Measurements from ENCODE around the gene GALNT4.
A peak's percentile ranks its signal among the peaks of the same experiment; 100 is the strongest.

GALNT4 gene

DNA sequence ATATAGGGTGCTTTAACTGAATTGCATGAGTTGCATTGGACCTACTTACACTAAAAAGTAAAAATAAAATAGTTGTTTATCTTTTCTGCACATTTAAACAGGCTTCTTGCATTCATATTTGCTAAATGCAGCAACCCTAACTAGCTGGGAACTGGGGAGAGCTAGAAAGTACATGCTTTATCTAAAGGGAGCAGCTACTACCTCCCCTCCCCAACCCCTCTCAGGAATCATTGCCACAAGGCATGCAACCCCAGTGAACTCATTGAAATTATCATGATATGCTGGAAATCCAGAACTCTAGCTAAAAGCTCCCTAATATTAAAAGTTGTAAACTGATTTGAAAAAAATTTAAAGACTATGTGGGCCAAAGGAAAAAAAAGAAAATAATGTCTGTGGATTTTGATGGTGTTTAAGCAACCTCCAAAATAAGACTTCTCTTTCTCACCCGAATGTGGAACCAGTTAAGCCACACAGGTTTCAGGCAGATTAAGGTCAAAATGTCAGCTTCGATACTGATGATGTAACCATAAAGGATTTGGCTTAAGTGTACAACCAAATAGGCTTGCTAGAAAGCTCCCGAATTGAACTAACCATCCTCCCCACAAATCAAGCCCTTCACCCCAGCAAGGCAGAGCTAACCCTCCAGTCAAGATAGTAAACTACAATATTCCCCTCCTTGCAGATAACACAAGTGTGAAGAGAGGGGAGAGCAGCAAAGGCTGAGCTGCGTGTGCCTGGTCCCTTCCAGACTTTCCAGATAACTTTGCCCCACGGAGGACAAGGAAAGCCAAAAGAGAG lies 15.0 kb upstream of the GALNT4 start:
- in situ Hi-C loops (cut with MboI; ENCODE audit: low pct_unique_long_range_greater_than_20kb, low sequenced_read_pairs): no loop called here
- DNase-seq: no peak

DNA sequence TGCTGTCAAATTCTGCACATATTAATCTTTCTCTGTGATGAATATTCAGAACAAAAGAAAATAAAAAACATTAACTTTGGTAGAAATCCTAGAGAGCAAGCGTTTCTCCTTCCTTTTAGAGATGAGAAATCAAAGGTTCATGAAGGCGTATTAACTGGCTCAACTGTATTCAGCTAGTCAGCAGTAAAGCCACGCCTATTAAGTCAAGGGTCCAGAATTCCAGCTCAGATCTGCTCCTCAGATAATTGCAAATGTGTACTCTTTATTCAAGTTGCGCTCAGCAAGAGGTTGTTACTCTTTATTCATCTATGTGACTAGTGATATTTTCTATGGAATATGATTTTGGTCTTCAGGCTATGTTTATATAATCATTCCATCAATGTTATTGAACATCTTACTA lies 14.3 kb upstream of the GALNT4 start:
- in situ Hi-C loops (cut with MboI; ENCODE audit: low pct_unique_long_range_greater_than_20kb, low sequenced_read_pairs): no loop called here
- no peak for DNase-seq

DNA sequence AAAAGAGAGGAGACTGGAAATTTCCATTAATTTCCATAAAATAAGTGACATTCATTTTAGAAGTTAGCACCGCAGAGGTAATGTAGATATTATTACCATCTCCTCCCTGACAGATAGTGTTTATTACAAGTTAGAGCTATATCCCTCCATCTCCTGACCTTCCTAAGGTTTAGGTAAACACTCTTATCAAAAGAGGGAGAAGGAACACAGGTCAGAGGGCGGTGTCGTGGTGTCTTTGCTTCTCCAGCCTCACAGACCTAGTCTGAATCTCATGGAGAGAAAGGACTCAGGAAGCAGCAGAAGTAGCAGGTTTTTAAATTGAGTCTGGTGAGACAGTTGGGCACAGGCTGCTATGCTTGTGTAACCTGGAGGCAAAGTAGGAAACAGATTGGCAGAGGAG lies 12.8 kb upstream of the GALNT4 start:
- in situ Hi-C loops (cut with MboI; ENCODE audit: low pct_unique_long_range_greater_than_20kb, low sequenced_read_pairs): no loop called here
- no peak for DNase-seq

DNA sequence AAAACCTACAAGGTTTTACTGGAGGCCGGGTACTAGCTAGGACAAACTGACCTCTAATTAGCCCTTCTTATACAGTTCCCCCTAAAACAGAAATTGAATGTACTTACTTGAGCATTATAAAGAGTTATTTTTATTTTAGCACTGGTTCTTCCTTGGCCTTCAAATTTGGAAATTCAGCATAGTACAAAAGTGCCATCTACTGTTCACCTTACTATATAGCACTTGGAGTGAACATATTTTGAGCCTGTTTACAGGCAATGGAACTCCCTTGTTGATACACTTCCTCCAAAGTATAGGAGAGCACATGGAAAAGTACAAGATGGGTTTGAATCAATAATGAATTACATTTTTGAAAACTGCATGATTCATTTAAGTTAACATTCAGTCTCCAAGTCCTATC lies 5.1 kb upstream of the GALNT4 start:
- peak; percentile 81 for DNase-seq
- in situ Hi-C loops (cut with MboI; ENCODE audit: low pct_unique_long_range_greater_than_20kb, low sequenced_read_pairs): no loop called here

DNA sequence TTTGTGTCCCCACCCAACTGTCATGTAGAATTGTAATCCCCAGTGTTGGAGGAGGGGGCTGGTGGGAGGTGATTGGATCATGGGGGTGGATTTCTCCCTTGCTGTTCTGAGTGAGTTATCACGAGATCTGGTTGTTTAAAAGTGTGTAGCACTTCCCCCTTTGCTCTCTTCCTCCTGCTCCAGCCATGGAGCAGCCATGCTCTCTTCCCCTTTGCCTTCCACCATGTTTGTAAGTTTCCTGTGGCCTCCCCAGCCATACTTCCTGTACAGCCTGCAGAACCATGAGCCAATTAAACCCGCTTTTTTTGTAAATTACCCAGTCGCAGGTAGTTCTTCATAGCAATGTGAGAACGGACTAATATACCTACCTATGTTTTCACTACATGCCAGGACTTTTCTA lies 3.8 kb upstream of the GALNT4 start:
- peak; percentile 75 for DNase-seq
- in situ Hi-C loops (cut with MboI; ENCODE audit: low pct_unique_long_range_greater_than_20kb, low sequenced_read_pairs): no loop called here

DNA sequence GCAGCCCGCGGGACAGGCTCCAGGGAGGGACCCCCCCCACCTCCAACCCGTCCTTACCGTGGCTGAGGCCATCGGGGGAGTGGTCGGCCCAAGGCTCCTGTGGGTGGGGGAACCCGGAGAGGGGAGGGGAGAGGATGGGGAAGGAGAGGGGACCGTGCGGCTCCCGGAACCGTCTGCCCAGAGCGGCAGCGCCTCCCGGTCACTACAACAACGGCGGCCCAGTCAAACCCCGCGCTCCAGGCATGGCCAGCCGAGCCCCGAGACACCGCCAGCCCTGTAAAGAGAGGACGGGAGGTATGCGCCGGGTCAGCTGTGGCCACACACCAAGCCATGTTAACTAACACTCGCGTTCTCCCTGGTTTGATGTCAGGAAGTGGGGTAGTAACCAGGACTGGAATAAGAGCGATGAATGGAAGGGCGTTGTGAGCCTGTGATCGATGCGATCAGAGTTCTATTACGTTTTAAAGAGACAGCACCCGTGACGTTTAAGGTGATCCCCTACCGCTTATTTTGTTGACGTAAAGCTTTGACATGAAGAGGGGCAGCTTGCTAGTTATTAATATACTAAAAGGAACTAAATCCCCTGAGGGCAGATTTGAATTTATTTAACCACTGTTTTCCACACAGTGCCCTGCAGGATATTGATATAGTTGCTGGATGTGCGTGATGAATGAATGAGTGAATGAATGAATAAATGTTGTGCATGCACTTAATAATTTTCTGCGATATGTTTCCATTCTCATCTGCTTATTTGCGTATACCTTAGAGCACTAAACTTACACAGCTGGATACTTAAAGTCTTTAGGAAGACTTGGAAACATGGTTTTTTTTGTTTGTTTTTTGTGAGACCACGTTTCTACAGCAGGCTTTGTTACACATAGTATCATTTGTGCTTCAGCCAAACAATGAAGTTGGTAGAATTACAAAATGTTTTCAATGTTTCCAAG lies 1.5 kb upstream of the GALNT4 start, which contains the start of gene POC1B:
POC1B (minus strand) TSS at position 224 of the 947 bp plus-strand sequence; CDS start at position 72, 152 bp downstream.
- peak; percentile 83 for DNase-seq
- in situ Hi-C loops (cut with MboI; ENCODE audit: low pct_unique_long_range_greater_than_20kb, low sequenced_read_pairs): no loop called here

DNA sequence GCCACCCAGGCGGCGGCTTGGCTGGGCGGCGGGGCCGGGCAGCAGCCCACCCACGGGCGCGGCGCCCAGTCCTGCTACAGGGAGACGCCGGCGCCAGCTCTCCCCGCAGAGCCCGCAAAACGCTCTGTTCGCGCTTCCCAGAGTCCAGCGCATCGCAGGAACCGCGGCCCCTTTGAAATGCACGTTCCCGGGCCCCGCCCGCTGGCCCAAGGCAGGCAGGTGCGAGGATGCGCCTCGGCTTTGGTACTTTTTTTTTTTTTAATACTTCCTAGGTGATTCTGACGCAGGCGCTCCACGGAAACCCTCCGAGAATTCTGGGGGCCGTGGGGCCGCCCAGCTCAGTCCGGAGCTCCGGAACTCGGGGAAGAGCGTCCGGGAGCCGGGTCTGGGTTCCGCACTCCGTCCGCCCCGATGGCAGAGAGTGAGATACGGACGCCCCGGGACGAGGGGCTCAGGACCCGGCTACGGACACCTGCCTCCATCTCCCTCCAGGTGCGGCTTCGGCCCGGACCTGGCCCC lies 768 bp upstream of the GALNT4 start:
- in situ Hi-C loops (cut with MboI; ENCODE audit: low pct_unique_long_range_greater_than_20kb, low sequenced_read_pairs): no loop called here
- peak; percentile 47 for DNase-seq

DNA sequence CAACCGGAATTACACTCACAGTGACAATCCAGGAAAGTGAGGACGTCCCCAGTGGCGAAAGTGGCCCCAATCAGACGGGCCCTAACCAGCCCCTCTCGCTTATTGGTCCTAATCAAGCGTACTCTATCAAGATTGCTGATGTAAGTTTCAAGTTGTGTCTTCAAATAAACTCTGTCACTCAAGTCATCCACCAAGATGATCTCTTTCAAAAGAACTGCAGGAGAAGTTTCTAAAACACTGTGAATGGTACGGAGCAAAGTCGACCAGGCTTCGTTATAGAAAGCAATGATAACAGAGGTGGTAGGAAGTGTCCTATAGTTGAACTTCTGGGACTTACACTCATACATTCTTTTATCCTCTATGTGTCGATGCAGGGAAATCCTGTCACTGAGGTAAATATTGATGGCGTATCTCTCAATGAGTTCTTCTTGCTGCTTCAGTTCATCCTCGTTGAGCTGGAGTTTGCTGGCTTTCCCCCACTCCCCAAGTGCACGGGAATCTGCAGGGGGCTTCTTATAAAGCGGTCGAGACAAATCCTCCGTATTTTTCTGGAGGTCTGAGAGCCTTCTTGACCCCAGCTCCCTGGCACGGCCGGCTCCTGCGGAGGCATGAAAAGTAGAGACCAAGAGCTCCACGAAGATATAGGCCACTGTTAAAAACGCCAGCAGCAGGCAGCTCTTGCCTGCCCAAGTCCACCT lies 604 bp downstream of the GALNT4 start:
- in situ Hi-C loops (cut with MboI; ENCODE audit: low pct_unique_long_range_greater_than_20kb, low sequenced_read_pairs): no loop called here
- no peak for DNase-seq

DNA sequence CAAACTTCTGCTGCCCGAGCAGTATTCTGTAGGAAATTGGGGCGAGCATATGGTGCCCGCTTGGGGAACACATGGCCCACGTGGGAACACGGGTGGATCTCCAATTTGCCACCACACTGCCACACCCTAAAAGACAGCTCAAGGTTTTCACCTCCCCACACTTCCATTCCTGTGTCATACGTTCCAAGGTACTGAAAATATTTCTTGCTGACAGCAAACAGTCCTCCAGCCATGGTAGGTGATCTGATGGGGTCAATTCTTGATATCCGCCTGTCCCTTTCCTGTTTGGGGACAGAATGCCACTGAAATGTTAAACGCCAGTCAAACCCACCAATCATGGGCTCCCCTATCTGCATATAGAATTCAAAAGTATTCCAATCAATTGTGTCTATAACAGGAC lies 1.2 kb downstream of the GALNT4 start:
- DNase-seq: no peak
- in situ Hi-C loops (cut with MboI; ENCODE audit: low pct_unique_long_range_greater_than_20kb, low sequenced_read_pairs): no loop called here

DNA sequence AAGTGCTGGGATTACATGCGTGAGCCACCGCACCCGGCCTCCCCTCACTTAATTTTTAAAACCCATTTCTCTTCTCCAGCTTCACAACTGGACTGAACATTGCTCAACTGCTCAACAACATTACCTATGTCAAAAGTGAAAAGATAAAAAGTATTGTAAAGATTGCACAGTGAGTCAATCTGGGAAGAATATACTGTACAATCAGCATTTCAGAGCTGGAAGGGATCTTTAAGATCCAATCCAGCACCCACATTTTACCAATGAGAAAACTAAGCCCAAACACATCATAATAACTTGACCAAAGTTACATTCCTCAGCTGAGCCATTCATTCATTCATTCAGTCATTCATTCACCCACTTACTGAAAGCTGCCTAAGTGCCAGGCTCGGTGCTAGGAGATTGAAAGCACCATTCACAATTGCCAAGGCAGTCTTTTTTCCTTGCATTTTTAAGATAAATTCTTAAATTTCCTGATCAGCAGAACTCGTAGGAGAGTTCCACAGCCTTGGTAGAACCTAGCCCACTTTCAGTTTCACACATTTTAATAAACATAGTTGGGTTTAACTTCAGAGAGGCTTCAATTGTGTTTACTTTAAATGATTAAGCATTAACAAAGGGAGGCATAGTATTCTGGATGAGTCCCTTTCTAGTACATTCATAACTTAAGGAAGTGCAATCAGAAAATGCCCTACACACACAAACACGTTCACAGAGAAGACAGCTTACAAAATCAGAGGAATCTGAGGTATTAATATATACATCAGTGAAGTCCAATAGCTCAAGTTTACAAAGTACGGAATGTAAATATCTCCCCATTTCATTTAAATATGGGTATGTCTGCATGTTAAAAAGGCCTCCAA lies 3.0 kb downstream of the GALNT4 start:
- in situ Hi-C loops (cut with MboI; ENCODE audit: low pct_unique_long_range_greater_than_20kb, low sequenced_read_pairs): no loop called here
- no peak for DNase-seq

DNA sequence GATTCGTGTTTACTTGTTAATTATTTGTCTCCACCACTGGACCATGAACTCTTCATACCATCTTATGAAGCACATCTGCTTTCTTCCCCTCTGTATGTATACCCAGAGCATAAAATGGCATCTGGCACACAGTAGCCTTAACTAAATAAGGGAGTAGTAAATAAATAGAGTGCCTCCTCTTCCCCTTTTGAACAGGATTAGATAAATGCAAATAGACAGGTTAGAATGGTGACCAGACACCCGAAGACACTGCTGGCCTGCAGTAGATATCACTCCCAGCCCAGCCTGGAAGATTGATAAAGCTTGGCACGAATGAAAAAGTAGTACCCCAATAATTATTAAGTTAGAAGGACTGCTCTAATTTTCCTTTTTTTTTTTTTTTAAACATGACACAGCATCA lies 6.9 kb downstream of the GALNT4 start:
- in situ Hi-C loops (cut with MboI; ENCODE audit: low pct_unique_long_range_greater_than_20kb, low sequenced_read_pairs): no loop called here
- DNase-seq: no peak

DNA sequence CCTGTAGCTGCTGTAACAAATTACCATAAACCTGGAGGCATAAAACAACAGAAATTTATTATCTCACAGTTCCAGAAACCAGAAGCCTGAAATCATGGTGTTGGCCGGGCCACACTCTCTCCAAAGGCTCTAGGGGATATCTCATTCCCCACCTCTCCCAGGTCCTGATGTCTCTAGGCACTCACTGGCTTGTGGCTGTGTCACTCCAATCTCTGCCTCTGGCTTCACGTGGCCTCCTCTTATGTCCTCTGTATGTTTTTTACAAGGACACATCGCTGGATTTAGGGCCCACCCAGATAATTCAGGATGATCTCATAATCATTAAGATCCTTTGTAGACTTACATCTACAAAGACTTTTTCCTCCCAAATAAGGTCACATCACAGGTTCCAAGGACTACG lies 8.0 kb downstream of the GALNT4 start:
- in situ Hi-C loops (cut with MboI; ENCODE audit: low pct_unique_long_range_greater_than_20kb, low sequenced_read_pairs): no loop called here
- DNase-seq: no peak

DNA sequence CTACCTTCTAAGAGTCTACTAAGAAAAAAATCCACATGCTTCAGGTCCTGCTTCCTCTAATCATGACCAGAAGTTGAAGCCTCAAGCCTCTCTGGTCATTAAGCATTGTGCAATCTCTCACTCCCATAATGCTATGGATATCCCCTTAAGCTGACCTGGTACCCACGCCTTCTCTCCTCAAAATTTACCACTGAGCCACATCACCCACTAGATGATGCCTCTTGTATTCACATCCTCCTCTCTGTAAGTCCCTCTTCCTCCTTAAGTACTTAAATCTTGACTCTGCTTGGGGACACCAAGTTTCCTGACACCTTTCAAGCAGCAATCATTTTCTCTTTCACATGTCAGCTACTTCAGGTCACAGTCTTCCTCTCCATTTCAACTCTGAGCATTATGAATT lies 9.8 kb downstream of the GALNT4 start:
- no peak for DNase-seq
- in situ Hi-C loops (cut with MboI; ENCODE audit: low pct_unique_long_range_greater_than_20kb, low sequenced_read_pairs): no loop called here

DNA sequence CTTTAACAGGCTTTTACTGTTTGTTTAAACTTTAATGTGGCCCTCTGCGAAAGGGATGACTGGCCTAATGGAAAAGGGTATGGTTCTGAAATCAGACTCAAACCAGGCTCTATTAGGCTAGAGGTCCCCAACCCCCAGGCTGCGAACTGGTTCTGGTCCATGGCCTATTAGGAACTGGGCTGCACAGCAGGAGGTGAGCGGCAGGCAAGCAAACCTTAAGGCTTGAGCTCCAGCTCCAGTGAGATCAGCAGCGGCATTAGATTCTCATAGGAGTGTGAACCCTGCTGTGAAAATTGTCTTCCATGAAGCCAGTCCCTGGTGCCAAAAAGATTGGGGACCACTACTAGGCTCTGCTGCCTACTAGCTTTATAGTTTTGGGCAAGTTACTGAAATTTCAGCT lies 11.1 kb downstream of the GALNT4 start:
- in situ Hi-C loops (cut with MboI; ENCODE audit: low pct_unique_long_range_greater_than_20kb, low sequenced_read_pairs): no loop called here
- no peak for DNase-seq

DNA sequence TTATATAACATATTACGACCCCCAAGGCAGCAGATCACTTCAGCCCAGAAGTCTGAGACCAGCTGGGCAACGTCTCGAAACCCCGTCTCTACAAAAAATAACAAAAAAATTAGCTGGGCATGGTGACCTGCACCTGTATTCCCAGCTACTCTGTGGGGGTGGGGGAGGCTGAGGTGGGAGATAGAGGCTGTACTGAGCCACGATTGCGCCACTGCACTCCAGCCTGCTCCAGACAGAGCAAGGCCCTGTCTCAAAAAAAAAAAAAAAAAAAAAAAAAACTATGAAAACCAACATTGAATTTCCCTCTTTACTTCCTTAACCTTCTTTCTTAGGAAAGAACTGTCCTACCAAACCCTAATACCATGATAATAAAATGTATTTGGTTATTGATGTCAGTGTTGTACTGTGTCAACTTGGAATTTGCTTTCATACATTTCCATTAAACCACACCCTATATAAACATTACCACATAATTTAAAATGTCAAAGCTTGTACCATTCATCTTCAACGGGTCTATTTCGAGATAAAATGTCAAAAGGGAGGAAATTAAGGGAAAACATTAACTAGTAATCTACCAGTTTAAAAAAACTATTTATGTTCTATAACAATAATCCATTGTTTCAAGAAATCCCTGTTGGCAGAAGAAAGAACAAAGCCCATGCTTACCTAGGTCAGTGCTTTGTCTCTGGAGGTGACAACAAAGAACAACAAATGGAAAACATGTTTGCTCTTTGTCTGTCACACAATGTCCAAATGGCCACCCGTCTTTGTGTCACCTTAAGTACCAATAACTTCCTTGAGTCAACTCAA lies 17.4 kb downstream of the GALNT4 start:
- no peak for DNase-seq
- in situ Hi-C loops (cut with MboI; ENCODE audit: low pct_unique_long_range_greater_than_20kb, low sequenced_read_pairs): no loop called here

DNA sequence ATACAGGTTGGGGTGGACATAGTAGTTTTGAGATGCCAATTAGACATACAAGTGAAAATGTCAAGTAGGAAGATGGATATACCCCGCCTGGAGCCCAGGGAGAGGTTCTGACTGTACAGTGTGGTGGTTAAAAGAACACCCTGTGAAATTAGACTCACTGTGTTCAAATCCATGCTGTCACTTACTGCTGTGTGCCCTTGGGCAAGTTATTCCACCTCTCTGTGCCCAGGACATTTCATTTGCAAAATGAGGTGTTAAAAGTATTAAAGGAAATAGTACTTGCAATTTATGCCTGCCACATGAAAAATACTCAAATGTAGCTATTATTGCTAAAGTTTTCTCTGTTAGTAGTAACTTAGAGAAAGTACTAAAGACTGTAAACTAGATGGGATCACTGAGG lies 18.5 kb downstream of the GALNT4 start:
- in situ Hi-C loops (cut with MboI; ENCODE audit: low pct_unique_long_range_greater_than_20kb, low sequenced_read_pairs): no loop called here
- no peak for DNase-seq

DNA sequence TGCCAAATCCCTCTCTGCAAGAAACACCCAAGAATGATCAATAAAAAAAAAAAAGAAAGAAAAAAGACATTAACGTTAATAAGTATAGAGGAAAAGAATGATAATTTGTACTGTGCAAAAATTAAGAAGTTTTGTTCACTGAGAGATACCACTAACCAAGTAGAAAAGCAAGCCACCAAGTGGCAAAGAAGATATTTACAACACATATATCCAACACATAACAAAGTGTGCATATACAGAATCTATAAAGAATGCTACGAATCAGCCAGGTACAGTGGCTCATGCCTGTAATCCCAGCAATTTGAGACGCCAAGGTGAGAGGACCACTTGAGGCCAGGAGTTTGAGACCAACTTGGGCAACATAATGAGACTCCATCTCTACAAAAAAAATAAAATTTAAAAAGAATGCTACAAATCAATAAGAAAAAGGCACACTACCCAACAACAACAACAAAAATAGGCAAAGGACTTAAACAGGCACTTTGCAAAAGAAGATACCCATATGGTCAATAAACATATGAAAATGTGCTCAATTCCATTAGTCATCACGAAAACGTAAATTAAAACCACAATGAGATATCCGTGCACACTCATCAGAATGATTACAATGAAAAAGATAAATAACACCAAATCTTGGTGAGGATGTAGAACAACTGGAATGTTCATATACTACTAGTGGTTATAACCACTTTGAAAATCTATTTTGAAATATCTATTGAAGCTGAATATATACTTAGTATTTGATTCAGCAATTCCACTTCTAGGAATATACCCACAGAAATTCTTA lies 19.8 kb downstream of the GALNT4 start:
- in situ Hi-C loops (cut with MboI; ENCODE audit: low pct_unique_long_range_greater_than_20kb, low sequenced_read_pairs): no loop called here
- DNase-seq: no peak
